Measurements from ENCODE around the gene POLE.
A peak's percentile ranks its signal among the peaks of the same experiment; 100 is the strongest.
"Not testable (repeated sequence)": the region's sequence is repeated elsewhere in the genome, so short reads cannot be mapped to it uniquely, and the experiment has no call there.

The POLE gene

DNA sequence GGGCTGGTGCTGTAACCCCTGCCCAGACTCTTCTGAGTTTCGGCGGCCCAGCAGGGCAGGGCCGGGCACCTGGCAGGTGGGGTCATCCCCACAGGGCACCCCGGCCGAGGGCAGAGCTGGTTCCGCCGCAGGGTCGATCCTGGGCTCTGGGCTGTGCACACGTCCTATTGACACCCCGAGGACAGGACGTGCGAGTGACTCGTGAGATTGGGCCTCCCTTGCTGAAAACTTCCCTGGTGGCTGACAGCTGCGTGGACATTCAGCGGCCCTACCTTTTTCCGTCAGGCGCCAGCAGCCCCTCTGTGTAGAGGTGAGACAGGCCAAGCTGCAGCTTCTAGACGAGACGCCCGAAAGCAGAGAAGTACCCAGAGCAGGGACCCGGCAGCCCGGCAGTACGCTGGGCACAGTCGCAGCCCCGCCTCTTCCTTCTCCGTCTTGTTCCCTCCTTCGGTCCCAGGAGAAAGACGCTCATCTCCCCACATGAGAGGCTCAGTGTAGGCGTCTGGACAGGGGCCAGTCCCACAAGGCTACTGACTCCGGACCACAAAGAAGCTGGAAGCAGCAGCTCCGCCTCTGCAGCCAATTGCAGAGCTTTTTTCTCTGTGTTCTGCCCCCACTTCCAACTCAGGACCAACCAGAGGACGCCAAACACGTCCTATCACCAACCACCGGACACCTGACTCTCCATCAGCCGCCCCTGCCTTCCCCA lies 76.9 kb downstream of the POLE start, which contains the start of gene LRCOL1:
TSS of gene LRCOL1 (minus strand) at position 532 of the 709 bp plus-strand sequence. CDS start 4,331 bp downstream, outside the sequence.
- H3K4me3 Mint-ChIP-seq: peak within 1 kb of the TSS; percentile 68
- peaks cover 3% of the 10 kb centered on the region for H3K9me3 Mint-ChIP-seq
- peak within 1 kb of the TSS; percentile 11 for H3K27ac Mint-ChIP-seq
- peaks cover 64% of the 10 kb centered on the region for H3K27me3 Mint-ChIP-seq
- no peak for ATAC-seq
- peaks cover 16% of the 10 kb centered on the region for H3K4me1 Mint-ChIP-seq
- no peaks in the 10 kb centered on the region for H3K36me3 Mint-ChIP-seq

DNA sequence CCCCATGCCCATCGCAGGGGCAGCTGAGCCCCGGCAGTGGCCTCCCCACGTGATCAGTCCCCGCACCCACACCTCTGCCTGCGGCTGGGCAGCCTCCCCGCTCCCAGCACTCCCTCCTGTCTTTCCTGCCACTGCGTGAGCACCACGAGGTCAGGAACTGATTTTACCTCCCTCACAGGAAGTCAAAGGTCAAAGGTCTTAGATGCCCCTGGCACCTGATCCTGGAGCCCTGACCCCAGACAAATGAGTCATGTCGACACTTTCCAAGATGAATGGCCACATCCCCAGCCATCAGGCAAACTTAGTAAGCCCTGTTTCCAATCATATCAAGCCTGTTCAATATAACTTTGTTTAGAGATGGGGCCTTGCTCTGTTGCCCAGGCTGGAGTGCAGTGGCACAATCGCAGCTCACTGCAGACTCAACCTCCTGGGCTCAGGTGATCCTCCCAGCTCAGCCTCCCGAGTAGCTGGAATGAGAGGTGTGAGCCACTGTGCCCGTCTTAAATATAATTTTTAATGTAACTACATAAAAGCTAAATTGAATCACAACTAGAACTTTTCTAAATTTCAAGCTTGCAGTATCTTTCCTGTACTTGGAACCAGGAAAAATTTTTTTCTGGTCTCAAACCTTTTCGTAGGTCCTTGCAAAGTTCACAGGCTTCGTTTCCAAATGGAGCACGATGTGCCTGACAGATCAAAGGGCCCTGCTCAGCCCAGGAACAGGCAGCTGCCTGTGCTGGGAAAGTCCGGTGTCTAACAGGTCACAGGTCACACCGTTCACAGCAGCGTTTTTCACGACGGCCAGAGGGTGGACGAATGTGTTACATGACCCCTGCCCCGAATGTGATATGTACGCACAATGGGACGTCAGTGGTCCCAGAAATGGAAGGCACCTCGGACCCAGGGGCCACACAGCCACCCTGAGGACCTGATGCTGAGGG lies 78.6 kb downstream of the POLE start:
- Mint-ChIP-seq H3K27ac (no peak overlapping the region), H3K4me3 (no peak overlapping the region), H3K4me1 (peaks cover 9% of the 10 kb centered on the region), H3K9me3 (peaks cover 3% of the 10 kb centered on the region), H3K36me3 (no peaks in the 10 kb centered on the region), H3K27me3 (peaks cover 72% of the 10 kb centered on the region)
- ATAC-seq: no peak

DNA sequence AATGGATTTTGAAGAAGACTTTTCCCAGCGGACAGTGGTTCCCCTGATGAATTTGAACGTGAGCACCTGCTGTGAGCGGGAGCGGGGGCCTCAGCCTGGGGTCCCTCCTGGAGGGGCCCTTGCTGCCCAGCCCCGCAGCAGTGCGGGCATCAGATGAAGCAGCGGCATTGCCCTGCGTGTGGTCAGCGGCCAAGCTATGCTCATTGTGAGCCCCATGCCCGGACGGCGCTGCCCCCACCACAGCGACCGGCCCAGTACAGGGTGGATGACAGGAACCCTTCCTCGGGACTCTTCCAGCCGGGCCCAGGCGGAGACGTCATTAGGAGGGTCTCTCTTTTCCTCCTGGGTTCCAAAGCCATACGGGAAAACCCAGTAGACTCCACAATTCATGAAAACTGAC lies 80.2 kb downstream of the POLE start:
- peaks cover 9% of the 10 kb centered on the region for H3K4me1 Mint-ChIP-seq
- ATAC-seq: no peak
- H3K36me3 Mint-ChIP-seq: no peaks in the 10 kb centered on the region
- no peak overlapping the region for H3K4me3 Mint-ChIP-seq
- H3K9me3 Mint-ChIP-seq: peaks cover 3% of the 10 kb centered on the region
- no peak overlapping the region for H3K27ac Mint-ChIP-seq
- peaks cover 88% of the 10 kb centered on the region for H3K27me3 Mint-ChIP-seq

DNA sequence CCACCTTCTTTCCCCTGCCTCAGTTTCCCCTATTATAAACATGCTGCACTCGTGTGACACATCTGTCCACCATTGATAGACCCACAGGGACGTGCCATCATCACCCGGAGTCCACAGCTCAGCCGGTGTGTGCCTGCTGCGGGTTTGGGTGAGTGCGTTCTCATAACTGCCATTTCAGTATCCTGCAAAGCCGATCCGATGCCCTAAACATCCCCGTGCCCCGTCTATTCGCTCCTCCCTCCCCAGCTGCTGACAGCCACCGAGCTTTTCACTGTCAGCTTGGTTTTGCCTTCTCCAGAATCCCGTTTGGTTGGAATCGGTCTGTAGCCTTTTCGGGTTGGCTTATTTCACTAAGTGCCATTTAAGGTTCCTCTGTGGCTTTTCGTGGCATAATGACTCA lies 80.7 kb downstream of the POLE start:
- H3K27me3 Mint-ChIP-seq: peaks cover 85% of the 10 kb centered on the region
- H3K4me3 Mint-ChIP-seq: no peak overlapping the region
- no peak for ATAC-seq
- peaks cover 3% of the 10 kb centered on the region for H3K9me3 Mint-ChIP-seq
- H3K27ac Mint-ChIP-seq: no peak overlapping the region
- no peaks in the 10 kb centered on the region for H3K36me3 Mint-ChIP-seq
- H3K4me1 Mint-ChIP-seq: peaks cover 9% of the 10 kb centered on the region

DNA sequence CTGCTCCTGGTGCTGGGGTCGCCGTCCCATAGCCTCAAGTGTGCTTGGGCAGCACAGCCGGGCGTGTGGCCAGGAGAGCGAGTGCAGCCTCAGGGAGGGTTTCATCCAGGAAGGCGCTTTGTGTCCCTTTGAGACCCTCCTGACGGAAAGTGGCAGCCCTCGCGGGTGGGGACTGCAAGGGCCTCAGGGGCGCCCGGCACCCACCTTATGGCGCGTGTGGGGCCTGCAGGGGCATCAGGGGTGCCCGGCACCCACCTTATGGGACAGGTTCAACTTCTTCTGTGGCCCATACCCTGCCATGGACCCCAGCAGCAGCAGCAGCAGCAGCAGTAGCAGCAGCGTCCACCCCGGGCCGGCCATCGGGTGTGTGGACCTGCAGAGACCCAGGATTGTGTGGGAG lies 81.2 kb downstream of the POLE start:
- H3K27me3 Mint-ChIP-seq: peaks cover 79% of the 10 kb centered on the region

DNA sequence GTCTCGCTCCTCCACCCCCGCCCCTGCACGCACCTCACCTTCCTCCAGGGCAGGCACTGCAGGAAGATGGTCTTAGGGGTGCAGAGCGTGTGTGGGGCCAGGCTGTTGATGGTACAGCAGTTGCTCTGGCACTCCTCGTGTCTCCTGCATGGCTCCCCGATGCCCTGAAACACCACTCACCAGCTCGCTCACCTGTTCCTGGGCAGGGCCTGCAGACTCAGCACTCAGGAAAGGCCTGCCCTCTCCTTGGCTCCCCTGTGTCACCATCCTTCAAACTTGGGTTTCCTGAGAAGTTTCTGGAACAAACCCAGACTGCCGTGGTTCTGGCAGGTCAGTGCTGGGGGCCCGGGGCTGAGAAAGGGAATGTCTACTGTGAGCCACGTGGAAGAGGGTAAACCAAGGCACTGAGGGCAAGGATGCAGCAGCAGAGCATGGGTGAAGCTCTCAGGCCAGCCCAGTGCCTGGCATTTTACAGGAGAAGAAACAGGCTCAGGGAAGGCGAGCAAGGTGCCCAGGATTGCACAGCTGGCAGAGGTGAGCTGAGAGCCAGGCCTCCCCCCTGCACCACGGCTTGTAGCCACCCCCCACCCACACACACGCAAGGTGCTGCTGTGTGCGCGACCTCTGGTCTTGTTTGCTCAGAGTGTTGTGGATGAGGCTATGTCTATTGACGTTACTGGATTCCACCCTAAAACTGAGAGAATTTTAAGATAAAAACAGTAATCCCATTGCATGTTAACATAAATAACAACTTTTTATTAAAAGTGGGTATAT lies 82.3 kb downstream of the POLE start:
- no peaks in the 10 kb centered on the region for H3K9me3 Mint-ChIP-seq
- H3K4me3 Mint-ChIP-seq: no peak overlapping the region
- H3K27me3 Mint-ChIP-seq: peaks cover 69% of the 10 kb centered on the region
- no peaks in the 10 kb centered on the region for H3K36me3 Mint-ChIP-seq
- peaks cover 13% of the 10 kb centered on the region for H3K4me1 Mint-ChIP-seq
- H3K27ac Mint-ChIP-seq: no peak overlapping the region
- ATAC-seq: no peak

More for the DNA sequence above, 81.2 kb downstream of the POLE start:
- no peaks in the 10 kb centered on the region for H3K9me3 Mint-ChIP-seq
- no peak overlapping the region for H3K4me3 Mint-ChIP-seq
- no peak overlapping the region for H3K27ac Mint-ChIP-seq
- no peaks in the 10 kb centered on the region for H3K36me3 Mint-ChIP-seq
- peaks cover 13% of the 10 kb centered on the region for H3K4me1 Mint-ChIP-seq
- ATAC-seq: no peak

DNA sequence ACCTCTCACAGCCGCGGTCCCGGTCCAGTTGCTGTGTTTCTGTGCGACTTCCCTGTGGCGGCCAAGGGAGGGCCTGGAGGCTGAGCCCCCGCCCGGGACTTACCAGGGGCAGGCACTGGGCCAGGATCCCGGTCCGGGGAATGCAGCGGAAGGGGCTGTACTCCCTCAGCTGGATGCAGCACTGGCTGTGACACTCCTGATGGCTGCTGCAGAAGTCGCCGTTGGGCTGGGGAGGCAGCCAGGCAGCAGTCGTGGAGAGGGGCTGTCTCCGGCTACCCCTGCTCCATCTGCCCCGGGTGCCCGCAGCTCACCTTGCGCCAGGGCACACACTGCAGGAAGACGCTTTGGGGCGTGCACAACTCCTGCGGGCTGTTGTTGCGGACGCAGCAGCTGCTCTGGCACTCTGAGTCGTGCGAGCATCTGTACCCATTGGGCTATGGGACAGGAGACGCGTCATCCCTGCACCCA lies 83.0 kb downstream of the POLE start:
- H3K4me3 Mint-ChIP-seq: no peak overlapping the region
- peaks cover 64% of the 10 kb centered on the region for H3K27me3 Mint-ChIP-seq

DNA sequence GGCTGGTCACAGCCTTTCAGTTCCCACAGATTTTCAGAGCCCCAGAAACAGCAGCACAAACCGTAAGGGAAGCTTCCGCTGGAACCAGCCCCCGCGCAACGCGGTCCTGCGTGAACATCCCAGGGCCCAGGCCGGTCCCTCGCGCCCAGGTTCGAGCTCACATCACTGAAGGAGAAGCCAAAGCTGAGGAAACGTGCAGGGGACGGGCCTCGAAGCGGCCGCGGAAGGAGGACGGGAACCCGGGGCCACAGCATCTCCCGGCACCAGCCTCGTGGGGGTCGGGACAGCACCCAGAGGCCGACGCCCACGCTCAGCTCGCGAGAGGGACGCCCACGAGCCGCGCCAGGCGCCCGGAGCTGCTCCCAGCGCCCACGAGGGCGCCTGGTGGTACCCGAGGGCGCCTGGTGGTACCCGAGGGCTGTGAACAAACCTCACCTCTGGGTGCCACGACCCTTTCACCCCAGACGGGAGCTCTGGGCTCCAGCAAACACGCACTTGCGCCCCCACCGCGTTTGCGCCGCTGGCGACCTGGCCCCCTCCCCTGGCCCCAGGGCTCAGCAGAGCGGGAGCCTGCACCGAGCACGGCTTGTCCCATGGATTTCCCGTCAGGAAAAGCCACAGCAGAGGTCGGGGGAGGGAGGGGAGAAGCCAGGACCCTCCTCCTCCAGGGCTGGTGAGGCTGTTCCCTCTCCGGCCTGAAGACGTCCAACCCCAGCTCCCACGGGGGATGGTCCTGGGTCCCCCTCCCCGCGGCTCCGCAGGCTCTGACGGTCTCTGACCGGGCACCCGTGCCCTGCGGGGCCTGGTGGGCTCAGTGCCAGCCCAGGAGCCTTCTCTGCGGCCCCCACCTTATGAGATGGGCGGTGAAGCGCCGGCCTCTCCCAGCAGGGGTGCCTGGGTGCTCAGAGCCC lies 83.6 kb downstream of the POLE start:
- peaks cover 19% of the 10 kb centered on the region for H3K4me1 Mint-ChIP-seq
- no peak for ATAC-seq
- no peak overlapping the region for H3K27ac Mint-ChIP-seq
- H3K9me3 Mint-ChIP-seq: no peaks in the 10 kb centered on the region
- no peak overlapping the region for H3K4me3 Mint-ChIP-seq
- H3K27me3 Mint-ChIP-seq: peaks cover 62% of the 10 kb centered on the region
- no peaks in the 10 kb centered on the region for H3K36me3 Mint-ChIP-seq

More for the DNA sequence above, 83.0 kb downstream of the POLE start:
- peaks cover 13% of the 10 kb centered on the region for H3K4me1 Mint-ChIP-seq
- no peaks in the 10 kb centered on the region for H3K9me3 Mint-ChIP-seq
- H3K27ac Mint-ChIP-seq: no peak overlapping the region
- H3K36me3 Mint-ChIP-seq: no peaks in the 10 kb centered on the region
- ATAC-seq: no peak

DNA sequence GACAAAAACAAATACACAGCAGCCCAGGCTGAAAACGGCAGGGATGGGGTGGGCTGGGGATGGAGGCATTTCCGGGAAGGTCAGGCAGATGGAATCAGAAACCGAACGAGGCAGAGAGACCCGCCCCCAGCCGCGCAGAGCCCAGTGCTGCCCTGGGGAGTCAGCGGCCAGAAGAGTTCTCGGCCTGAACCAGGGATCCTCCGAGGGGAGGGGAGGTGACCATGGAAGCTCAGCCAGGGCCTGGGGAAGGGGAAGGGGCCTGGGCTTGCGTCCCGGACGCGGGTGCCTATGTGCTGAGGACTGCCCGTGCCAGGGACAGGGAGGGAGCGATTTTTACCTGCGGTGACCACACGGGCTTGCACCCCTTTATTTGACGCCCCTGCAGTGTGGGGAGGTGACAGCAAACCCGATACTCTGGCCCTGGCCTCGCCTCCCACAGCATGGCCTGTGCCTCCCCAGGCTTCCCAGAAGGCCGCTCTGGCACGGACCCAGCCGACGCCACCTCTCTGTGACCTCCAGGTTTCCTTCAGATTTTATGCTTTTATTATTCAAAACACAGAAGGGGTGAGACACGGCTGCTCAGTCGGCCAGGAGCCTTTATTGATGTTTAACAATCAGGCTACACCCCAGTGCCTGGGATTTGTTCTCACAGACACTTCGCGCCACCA lies 84.4 kb downstream of the POLE start:
- Mint-ChIP-seq H3K27me3 (peaks cover 60% of the 10 kb centered on the region), H3K4me3 (no peak overlapping the region), H3K27ac (no peak overlapping the region), H3K4me1 (peaks cover 24% of the 10 kb centered on the region), H3K36me3 (no peaks in the 10 kb centered on the region), H3K9me3 (peaks cover 1% of the 10 kb centered on the region)
- no peak for ATAC-seq

DNA sequence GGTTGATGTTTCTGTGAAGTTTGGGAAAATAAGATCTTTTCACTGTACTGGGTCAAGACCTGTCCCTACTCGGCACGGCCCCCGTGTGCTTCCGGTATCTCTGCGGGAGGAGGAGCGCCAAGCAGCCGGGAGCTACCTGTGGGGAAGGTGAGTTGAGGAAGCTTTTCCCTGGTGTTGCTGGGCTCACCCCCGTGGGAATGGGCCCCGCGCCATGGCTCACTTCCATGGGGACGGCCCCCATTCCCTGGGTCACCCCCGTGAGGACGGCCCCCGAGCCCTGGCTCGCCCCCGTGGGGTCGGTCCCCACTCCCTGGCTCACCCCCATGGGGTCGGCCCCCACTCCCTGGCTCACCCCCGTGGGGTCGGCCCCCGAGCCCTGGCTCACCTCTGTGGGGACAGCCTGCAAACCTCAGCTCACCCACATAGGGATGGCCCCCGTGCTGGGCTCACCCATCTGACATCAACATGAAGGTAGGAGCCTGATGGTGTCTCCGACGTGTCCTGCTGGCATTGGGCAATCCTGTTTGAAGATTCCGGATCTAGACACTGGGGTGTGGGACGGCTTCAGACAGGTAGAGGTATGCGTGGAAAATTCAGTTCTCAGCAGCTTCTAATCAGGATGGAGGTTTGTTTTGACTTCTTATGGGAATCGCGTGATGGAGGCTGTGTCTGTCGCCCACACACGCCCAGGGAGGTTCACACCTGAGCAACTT lies 85.8 kb downstream of the POLE start:
- Mint-ChIP-seq H3K27me3 (peaks cover 56% of the 10 kb centered on the region), H3K27ac (peak overlapping the region; percentile 52), H3K4me3 (peak overlapping the region; percentile 70), H3K36me3 (no peaks in the 10 kb centered on the region), H3K9me3 (peaks cover 4% of the 10 kb centered on the region), H3K4me1 (peaks cover 32% of the 10 kb centered on the region)
- peak; percentile 60 for ATAC-seq

DNA sequence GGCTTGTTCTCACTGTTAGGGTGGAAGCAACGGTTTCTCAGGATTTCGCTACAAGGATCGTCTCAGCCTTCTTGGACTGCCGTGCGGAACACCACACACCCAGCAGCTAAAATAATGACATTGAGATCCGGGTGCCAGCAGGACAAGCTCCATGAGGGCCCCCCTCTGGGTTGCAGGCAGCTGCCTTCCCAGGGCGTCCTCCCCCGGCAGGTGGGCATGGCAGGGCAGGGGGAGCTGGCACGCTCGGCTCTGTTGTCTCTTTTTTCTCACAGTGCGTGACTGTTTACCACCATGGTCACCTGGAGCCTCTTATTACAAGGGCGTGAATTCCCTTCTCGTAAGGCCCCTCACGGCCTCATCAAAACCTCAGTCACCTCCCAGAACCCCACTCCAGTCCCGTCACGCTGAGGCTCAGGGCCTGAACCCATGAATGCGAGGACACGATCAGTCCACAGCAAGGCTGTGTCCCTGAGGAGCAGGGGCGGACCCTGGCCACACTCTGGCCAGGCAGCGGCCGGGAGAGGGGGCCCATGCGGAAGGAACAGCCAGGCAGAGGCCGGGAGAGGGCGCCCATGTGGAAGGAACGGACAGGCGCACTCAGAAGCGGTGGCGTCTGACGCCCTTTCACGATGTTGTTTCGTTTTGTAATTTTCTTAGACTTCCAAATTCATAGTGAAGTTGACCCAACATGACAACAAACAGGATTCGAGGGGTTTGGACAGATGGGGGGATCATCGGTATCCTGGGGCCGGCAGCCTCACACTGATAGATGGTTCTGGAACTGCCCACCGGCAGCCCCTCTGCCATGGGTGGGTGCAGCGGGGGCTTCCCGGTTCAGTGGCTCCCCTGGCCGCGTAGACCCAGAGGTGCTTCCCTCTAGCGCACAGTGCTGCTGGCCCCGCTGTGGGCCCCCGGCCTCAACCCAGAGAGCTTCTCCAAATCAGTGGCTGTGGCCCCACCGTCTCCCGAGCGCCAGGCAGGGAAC lies 86.8 kb downstream of the POLE start:
- peak; percentile 65 for ATAC-seq
- Mint-ChIP-seq H3K9me3 (peaks cover 4% of the 10 kb centered on the region), H3K36me3 (no peaks in the 10 kb centered on the region), H3K4me3 (peak overlapping the region; percentile 70), H3K4me1 (peaks cover 38% of the 10 kb centered on the region), H3K27me3 (peaks cover 52% of the 10 kb centered on the region), H3K27ac (peak overlapping the region; percentile 52)

DNA sequence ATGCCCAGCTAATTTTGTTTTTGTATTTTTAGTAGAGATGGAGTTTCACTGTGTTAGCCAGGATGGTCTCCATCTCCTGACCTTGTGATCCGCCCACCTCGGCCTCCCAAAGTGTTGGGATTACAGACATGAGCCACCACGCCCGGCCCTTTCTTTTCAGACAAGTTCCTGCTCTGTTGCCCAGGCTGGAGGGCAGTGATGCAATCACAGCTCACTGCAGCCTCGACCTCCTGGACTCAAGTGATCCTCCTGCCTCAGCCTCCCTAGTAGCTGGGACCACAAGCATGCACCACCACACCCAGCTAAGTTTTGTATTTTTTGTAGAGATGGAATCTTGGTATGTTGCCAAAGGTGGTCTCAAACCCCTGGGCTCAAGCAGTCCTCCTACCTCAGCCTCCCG lies 87.6 kb downstream of the POLE start:
- H3K9me3 Mint-ChIP-seq, ATAC-seq: not testable (repeated sequence)
- H3K27me3 Mint-ChIP-seq: peaks cover 44% of the 10 kb centered on the region

More for the DNA sequence above, 87.6 kb downstream of the POLE start:
- H3K4me1 Mint-ChIP-seq: peaks cover 40% of the 10 kb centered on the region
- not testable (repeated sequence) for H3K36me3 Mint-ChIP-seq, H3K27ac Mint-ChIP-seq
- H3K4me3 Mint-ChIP-seq: peak overlapping the region; percentile 30
